H1 (cell line): ENCODE results near the gene LHPP. TPM values are rescaled to one million over a fixed set of nuclear protein-coding genes. Genes with fewer than 3 reads are reported as not detected.

ENCODE experiments used
- CTCF ChIA-PET: fragments of 300-600 bp; sonication (Branson Sonifier 250); formaldehyde crosslinking; loops from one replicate; lab custom pipeline; 2021; ENCODE audit not compliant: partially characterized antibody; lab: Charles Lee
- POLR2A ChIA-PET: fragments of 300-600 bp; sonication (Branson Sonifier 250); formaldehyde crosslinking; loops from one replicate; lab custom pipeline; 2021; ENCODE audit warnings: inconsistent platforms; ENCODE audit not compliant: partially characterized antibody; lab: Charles Lee
- DNase-seq, 2 experiments: peaks; one replicate each; pipeline versions ENCODE4 v3.0.0 to v3.0.0-alpha.2; 2010 to 2022; ENCODE audit warnings: low spot score in 2 of 2, low read depth in 1 of 2, mixed read lengths in 1 of 2
- FAIRE-seq: peaks from 2 replicates; lab custom pipeline; 2011; peaks lifted over from hg19 to GRCh38; lab: Jason Lieb, UNC
- H2AFZ ChIP-seq: 2 replicates; pipeline ENCODE4 v1.8.1; 2012; ENCODE audit warnings: low read length, inconsistent platforms
- H2AK5ac ChIP-seq: 2 replicates; pipeline ENCODE4 v1.6.1; 2013; ENCODE audit warnings: low read depth, low read length
- H2BK120ac ChIP-seq: replicated peaks from 2 replicates; pipeline ENCODE3; 2013; ENCODE audit warnings: low read depth, low read length, inconsistent platforms
- H2BK12ac ChIP-seq: 2 replicates; pipeline ENCODE4 v1.6.1; 2013; ENCODE audit warnings: low read depth, low read length
- H2BK15ac ChIP-seq: 2 replicates; pipeline ENCODE4 v1.6.1; 2013; ENCODE audit warnings: low read length
- H2BK20ac ChIP-seq: 2 replicates; pipeline ENCODE4 v1.6.1; 2013; ENCODE audit warnings: low read length
- H2BK5ac ChIP-seq: 2 replicates; pipeline ENCODE4 v1.6.1; 2013; ENCODE audit warnings: low read depth, low read length
- H3K14ac ChIP-seq: 2 replicates; pipeline ENCODE4 v1.6.1; 2013; ENCODE audit warnings: inconsistent platforms; ENCODE audit not compliant: insufficient read length
- H3K18ac ChIP-seq: 2 replicates; pipeline ENCODE4 v1.6.1; 2013; ENCODE audit warnings: low read length; ENCODE audit errors: extremely low read depth
- H3K23ac ChIP-seq: 2 replicates; pipeline ENCODE4 v1.6.1; 2013; ENCODE audit warnings: inconsistent platforms; ENCODE audit not compliant: insufficient read length
- H3K23me2 ChIP-seq: 2 replicates; pipeline ENCODE4 v1.6.1; 2013; ENCODE audit warnings: low read depth, low read length
- H3K27ac ChIP-seq: 2 replicates; pipeline ENCODE4 v1.6.1; 2011; ENCODE audit warnings: low read depth, low read length, inconsistent platforms
- H3K27me3 ChIP-seq, 4 experiments: replicated peaks in 1 of 4; 1 replicate in 1 of 4; 2 replicates in 3 of 4; pipeline versions ENCODE4 v1.6.1 to v1.8.1; 2011 to 2013; ENCODE audit warnings: low read length in 3 of 4, mild to moderate bottlenecking in 3 of 4, inconsistent platforms in 2 of 4, mixed read lengths in 2 of 4, moderate library complexity in 1 of 4; ENCODE audit not compliant: control insufficient read depth in 3 of 4, insufficient read depth in 3 of 4; ENCODE audit errors: extremely low read depth in 1 of 4
- H3K36me3 ChIP-seq, 4 experiments: 2 replicates each; pipeline versions ENCODE4 v1.6.1 to v1.8.1; 2011 to 2013; ENCODE audit warnings: mild to moderate bottlenecking in 4 of 4, low read length in 3 of 4, moderate library complexity in 2 of 4, control low read depth in 1 of 4, inconsistent platforms in 1 of 4; ENCODE audit not compliant: insufficient read depth in 4 of 4, control insufficient read depth in 2 of 4
- H3K4ac ChIP-seq: replicated peaks from 2 replicates; pipeline ENCODE3; 2013; ENCODE audit warnings: low read length, low read depth, mixed read lengths, inconsistent platforms; ENCODE audit not compliant: insufficient read length
- H3K4me1 ChIP-seq, 4 experiments: replicated peaks in 1 of 4; 1 replicate in 1 of 4; 2 replicates in 3 of 4; pipeline versions ENCODE4 v1.6.1 to v1.8.1; 2011 to 2013; ENCODE audit warnings: low read length in 3 of 4, inconsistent platforms in 2 of 4, mixed read lengths in 1 of 4; ENCODE audit not compliant: insufficient read depth in 4 of 4, control insufficient read depth in 3 of 4
- H3K4me2 ChIP-seq, 2 experiments: 2 replicates each; pipeline versions ENCODE4 v1.6.1 to v1.8.1; 2011 to 2013; ENCODE audit warnings: low read depth in 2 of 2, low read length in 2 of 2, control low read depth in 1 of 2, inconsistent platforms in 1 of 2, mild to moderate bottlenecking in 1 of 2; ENCODE audit not compliant: insufficient read depth in 1 of 2
- H3K4me3 ChIP-seq, 4 experiments: fragments of 200-600, 300-600 bp in 1 of 4; sonication (generic), shearing (Covaris generic), sonication (Bioruptor Twin) in 1 of 4; 2 replicates each; pipeline versions ENCODE4 v1.5.1 to v1.8.1; 2011 to 2016; ENCODE audit warnings: low read length in 4 of 4, low read depth in 3 of 4, control low read depth in 2 of 4, inconsistent platforms in 2 of 4, mild to moderate bottlenecking in 2 of 4, mixed read lengths in 1 of 4, moderate library complexity in 1 of 4; ENCODE audit not compliant: insufficient read depth in 2 of 4; ENCODE audit errors: extremely low read depth in 1 of 4
- H3K56ac ChIP-seq: replicated peaks from 2 replicates; pipeline ENCODE3; 2013; ENCODE audit warnings: low read depth, mild to moderate bottlenecking, mixed read lengths, low read length, inconsistent platforms; ENCODE audit not compliant: insufficient read length
- H3K79me1 ChIP-seq: 2 replicates; pipeline ENCODE4 v1.6.1; 2013; ENCODE audit warnings: low read depth, low read length, control low read depth
- H3K79me2 ChIP-seq, 2 experiments: 2 replicates each; pipeline versions ENCODE4 v1.6.1 to v1.8.1; 2012 to 2013; ENCODE audit warnings: low read length in 2 of 2, mild to moderate bottlenecking in 2 of 2, inconsistent platforms in 1 of 2; ENCODE audit not compliant: insufficient read depth in 2 of 2, control insufficient read depth in 1 of 2
- H3K9ac ChIP-seq, 4 experiments: replicated peaks in 1 of 4; 1 replicate in 1 of 4; 2 replicates in 3 of 4; pipeline versions ENCODE4 v1.6.1 to v1.8.1; 2011 to 2013; ENCODE audit warnings: low read depth in 3 of 4, low read length in 3 of 4, control low read depth in 2 of 4, mild to moderate bottlenecking in 2 of 4, moderate library complexity in 2 of 4, inconsistent platforms in 1 of 4; ENCODE audit errors: extremely low read depth in 1 of 4
- H3K9me3 ChIP-seq, 2 experiments: 2 replicates each; pipeline versions ENCODE4 v1.6.1 to v1.8.1; 2012 to 2013; ENCODE audit warnings: mild to moderate bottlenecking in 2 of 2, moderate library complexity in 2 of 2, control low read depth in 1 of 2, inconsistent platforms in 1 of 2, low read depth in 1 of 2, low read length in 1 of 2, mixed read lengths in 1 of 2; ENCODE audit not compliant: insufficient read depth in 2 of 2
- H4K20me1 ChIP-seq, 2 experiments: replicated peaks in 1 of 2; 2 replicates each; pipeline versions ENCODE3 to v1.8.1; 2011 to 2013; ENCODE audit warnings: inconsistent platforms in 2 of 2, low read length in 2 of 2, mild to moderate bottlenecking in 1 of 2; ENCODE audit not compliant: insufficient read depth in 2 of 2, control insufficient read depth in 1 of 2
- H4K5ac ChIP-seq: 2 replicates; pipeline ENCODE4 v1.6.1; 2013; ENCODE audit warnings: low read length, low read depth, mixed read lengths, inconsistent platforms; ENCODE audit not compliant: insufficient read length
- H4K8ac ChIP-seq: 2 replicates; pipeline ENCODE4 v1.8.0; 2013; ENCODE audit warnings: mild to moderate bottlenecking, moderate library complexity, low read length, inconsistent platforms; ENCODE audit not compliant: insufficient read depth; ENCODE audit errors: extremely low read depth
- H4K91ac ChIP-seq: replicated peaks from 2 replicates; pipeline ENCODE3; 2013; ENCODE audit warnings: low read length, mixed read lengths, inconsistent platforms; ENCODE audit not compliant: insufficient read length
- BACH1 ChIP-seq: IDR thresholded peaks from 2 replicates; pipeline ENCODE4 v1.6.1; 2012; ENCODE audit warnings: low read length, improper control_type of control experiment
- CREB1 ChIP-seq: IDR thresholded peaks from 2 replicates; pipeline ENCODE4 v1.6.1; 2012; ENCODE audit warnings: inconsistent platforms
- E2F6 ChIP-seq: IDR thresholded peaks from 2 replicates; pipeline ENCODE4 v1.6.1; 2012; ENCODE audit warnings: inconsistent platforms
- NRF1 ChIP-seq: IDR thresholded peaks from 2 replicates; pipeline ENCODE4 v1.6.1; 2011; ENCODE audit warnings: mild to moderate bottlenecking, low read depth, low read length, improper control_type of control experiment
- POLR2AphosphoS5 ChIP-seq: IDR thresholded peaks from 2 replicates; pipeline ENCODE4 v1.6.1; 2011; ENCODE audit warnings: low read depth, low read length
- RAD21 ChIP-seq, 2 experiments: IDR thresholded peaks in 1 of 2; conservative IDR thresholded peaks in 1 of 2; 2 replicates each; pipeline ENCODE4 v1.6.1; 2011; ENCODE audit warnings: low read depth in 2 of 2, low read length in 2 of 2, improper control_type of control experiment in 1 of 2, inconsistent platforms in 1 of 2, mild to moderate bottlenecking in 1 of 2, moderate library complexity in 1 of 2
- SP2 ChIP-seq: IDR thresholded peaks from 2 replicates; pipeline ENCODE4 v1.6.1; 2012; ENCODE audit warnings: mild to moderate bottlenecking, low read length, inconsistent platforms
- WGBS, 2 experiments: shearing (Covaris generic) in 1 of 2; methylation state at CpG; one replicate each; pipeline versions ENCODE4 v1.1.6 to v1.1.7; 2013 to 2015; ENCODE audit warnings: low lambda C conversion rate in 2 of 2, mixed read lengths in 2 of 2, inconsistent platforms in 1 of 2, low coverage in 1 of 2, missing lambda C conversion rate in 1 of 2; ENCODE audit not compliant: insufficient replicate concordance in 2 of 2, insufficient coverage in 1 of 2, insufficient read length in 1 of 2; ENCODE audit errors: extremely low coverage in 1 of 2, missing lambda C conversion rate in 1 of 2; 5-methylcytosine and 5-hydroxymethylcytosine counted together
- polyA plus RNA-seq, 7 experiments: library from polyadenylated mRNA; depleted of rRNA in 3 of 7; stranded (reverse) in 5 of 7; unstranded in 2 of 7; fragments of >200 nt in 5 of 7; fragments of 200-250 nt in 2 of 7; gene quantifications; 1 replicate in 5 of 7; 2 replicates in 1 of 7; 4 replicates in 1 of 7; pipeline versions ENCODE4 v1.2.1 to v1.2.3, GENCODE V29; 2011 to 2013; ENCODE audit warnings: missing spikeins in 2 of 7, mixed read lengths in 2 of 7
- total RNA-seq: library from RNA; stranded (reverse); fragmentation: NEBNext Ultra II Directional; extraction: Animal tissue kit (Norgen Biotek cat#: 25700); gene quantifications from 2 replicates; pipeline ENCODE4 v1.2.1, GENCODE V29; 2021

The LHPP gene
- total and polyA plus RNA-seq, 2 of the 8 experiments (the other 6 are each of a cell fraction or from before 2014, with no cell fraction given) = 26.0 to 45.0 TPM

- H4K8ac ChIP-seq = no peak overlapping the region
- WGBS, 2 experiments = 80% methylated on average over 7 of the region's 7 CpGs; no CpG with 5 or more reads in 1 of the 2 experiments
- no peak overlapping the region for H3K23ac ChIP-seq
- no peak for DNase-seq
- H2BK15ac ChIP-seq = no peak overlapping the region
- no peak overlapping the region for H4K91ac ChIP-seq
- no peaks in the 10 kb centered on the region for H3K9me3 ChIP-seq
- H2BK5ac ChIP-seq = no peak overlapping the region
- H3K18ac ChIP-seq = no peak overlapping the region
- no peak overlapping the region for H2BK12ac ChIP-seq
- no peak overlapping the region for H2AK5ac ChIP-seq
- H3K79me1 ChIP-seq = 0 out of 2 replicates have a peak, but pooled peaks cover 2% of the 10 kb centered on the region
- peaks cover 5% of the 10 kb centered on the region for H3K23me2 ChIP-seq
- no peak for FAIRE-seq
- peaks cover 3 to 8% of the 10 kb centered on the region in 2 experiments for H4K20me1 ChIP-seq
- no peaks in the 10 kb centered on the region for H3K79me2 ChIP-seq
- H3K27ac ChIP-seq = no peak overlapping the region
- no peak overlapping the region for H3K4ac ChIP-seq
- H3K9ac ChIP-seq = no peak overlapping the region
- CTCF ChIA-PET = interaction anchor here (1.1 to 3.1 kb wide), 6 partner anchors 8 to 119 kb away, joined by 3 to 12 read pairs (median 5); no protein-coding TSS in a partner anchor
- H3K4me2 ChIP-seq = no peak overlapping the region
- H3K4me3 ChIP-seq = no peak overlapping the region
- H2BK20ac ChIP-seq = no peak overlapping the region
- POLR2A ChIA-PET = no interaction called here
- TF ChIP-seq RAD21 (IDR thresholded peaks at IDR 0.05 in 1 of 2, conservative IDR thresholded peaks at IDR 0.05 in 1 of 2; ENCODE audit: low read depth in 2 of 2, low read length in 2 of 2) (no peak), CREB1 (no peak), SP2 (no peak), NRF1 (no peak), BACH1 (no peak), POLR2AphosphoS5 (no peak), E2F6 (no peak)
- no peak overlapping the region for H2BK120ac ChIP-seq
- no peak overlapping the region for H4K5ac ChIP-seq
- no peaks in the 10 kb centered on the region; a peak in 2 of 7 replicates for H3K27me3 ChIP-seq
- H2AFZ ChIP-seq = no peak overlapping the region
- no peak overlapping the region for H3K14ac ChIP-seq
- no peaks in the 10 kb centered on the region for H3K36me3 ChIP-seq
- H3K4me1 ChIP-seq = no peaks in the 10 kb centered on the region
- H3K56ac ChIP-seq = no peak overlapping the region
These were observed 138.0 kb downstream of the LHPP start for GRCh38 chr10:124599588-124600050.
